ENCODE data around the gene FZD10.

Gene FZD10

DNA sequence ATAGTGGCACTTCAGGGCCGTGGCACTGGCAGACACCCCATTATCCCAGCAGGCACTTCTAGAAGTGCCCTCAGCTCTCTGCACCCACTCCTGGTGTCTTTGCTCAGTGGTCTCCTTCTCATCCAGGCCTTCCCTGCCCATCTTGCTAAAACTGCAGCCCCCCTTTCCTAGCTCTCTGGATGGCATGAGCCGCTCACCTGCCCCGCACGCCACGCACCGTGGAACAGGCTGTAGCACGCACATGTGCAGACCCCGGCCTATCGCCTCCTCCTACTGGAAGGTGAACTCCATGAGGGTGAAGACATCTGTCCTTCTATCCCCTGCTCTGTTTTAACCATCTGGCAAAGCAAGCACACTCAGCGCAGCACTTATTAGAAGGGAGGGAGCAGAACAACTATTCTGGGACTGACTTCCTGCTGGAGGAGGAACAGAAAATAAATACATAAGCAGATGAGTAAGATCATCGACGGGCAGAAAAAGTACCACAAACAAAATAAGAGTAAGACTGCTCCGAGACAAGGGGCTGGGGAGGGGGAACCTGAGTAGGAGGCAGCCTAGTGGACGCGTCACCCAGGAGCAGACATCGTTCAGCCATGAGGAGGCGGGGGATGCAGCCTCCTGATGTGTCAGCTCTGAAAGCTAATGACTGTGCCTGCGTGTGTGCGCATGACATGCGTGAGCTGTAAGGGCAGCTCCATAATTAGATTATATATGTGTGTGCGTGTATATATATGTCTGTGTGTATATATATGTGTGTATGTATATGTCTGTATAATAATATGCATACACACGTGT lies 7.8 kb upstream of the FZD10 start:
- no peak for DNase-seq (ENCODE audit: low spot score)

DNA sequence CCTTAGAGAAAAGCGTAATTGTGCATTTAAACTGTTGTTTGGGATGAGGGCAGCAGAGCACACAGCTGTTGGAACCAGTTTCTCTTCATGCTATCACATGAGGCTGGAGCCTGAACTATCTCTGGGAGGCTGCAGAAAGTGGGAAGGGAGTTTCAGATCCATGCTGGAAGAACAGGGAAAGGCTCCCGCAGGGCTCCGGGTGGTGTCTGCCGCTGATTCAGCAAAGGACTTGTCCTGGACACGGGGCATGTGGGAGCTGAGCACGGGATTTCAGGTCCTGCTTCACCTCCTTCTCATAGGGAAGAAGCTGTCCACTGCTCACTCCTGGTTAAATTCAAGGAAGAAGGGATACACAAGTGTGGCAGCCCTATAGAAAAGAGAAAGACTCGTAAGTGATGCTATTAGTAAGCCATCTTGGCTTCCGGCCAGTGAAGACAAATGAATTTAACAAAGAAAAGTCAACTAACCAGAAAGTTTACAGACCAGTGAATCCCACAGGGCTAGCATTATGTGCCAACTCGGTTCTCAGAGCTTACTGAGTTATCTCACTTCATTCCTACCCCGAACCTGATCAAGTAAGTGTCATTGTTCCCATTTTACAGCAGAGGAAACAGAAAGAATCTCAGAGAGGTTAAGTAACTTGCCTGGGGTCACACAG lies 6.7 kb upstream of the FZD10 start:
- no peak for DNase-seq (ENCODE audit: low spot score)

DNA sequence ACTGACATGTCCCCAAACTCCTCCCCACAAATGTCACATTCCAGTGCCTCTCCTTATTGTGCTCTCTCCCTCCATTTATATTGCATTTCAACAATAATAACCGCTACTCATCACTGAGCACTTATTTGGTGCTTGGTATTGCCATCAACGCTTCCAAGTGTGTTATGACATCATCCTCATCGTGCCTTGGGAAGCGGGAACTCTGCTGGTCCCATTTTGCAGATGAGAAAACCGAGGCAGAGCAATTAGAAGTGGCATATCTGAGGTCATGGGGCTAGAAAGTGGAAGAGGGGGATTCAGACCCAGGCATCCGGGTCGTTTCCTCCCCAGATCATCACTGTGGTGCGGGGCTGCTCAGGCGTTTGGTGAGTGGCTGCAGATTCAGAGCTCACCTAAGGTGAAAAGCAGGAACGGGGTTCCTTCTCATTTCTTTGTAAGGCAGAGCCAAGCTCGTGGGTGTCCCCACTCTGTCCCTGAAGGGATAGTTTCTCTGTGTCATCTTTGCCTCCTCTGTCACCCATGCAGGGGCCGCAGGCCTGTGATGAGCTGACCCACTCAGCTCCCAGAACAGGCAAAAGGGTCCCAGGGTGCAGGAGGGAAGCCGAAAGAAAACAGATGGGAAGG lies 5.5 kb upstream of the FZD10 start:
- no peak for DNase-seq (ENCODE audit: low spot score)

DNA sequence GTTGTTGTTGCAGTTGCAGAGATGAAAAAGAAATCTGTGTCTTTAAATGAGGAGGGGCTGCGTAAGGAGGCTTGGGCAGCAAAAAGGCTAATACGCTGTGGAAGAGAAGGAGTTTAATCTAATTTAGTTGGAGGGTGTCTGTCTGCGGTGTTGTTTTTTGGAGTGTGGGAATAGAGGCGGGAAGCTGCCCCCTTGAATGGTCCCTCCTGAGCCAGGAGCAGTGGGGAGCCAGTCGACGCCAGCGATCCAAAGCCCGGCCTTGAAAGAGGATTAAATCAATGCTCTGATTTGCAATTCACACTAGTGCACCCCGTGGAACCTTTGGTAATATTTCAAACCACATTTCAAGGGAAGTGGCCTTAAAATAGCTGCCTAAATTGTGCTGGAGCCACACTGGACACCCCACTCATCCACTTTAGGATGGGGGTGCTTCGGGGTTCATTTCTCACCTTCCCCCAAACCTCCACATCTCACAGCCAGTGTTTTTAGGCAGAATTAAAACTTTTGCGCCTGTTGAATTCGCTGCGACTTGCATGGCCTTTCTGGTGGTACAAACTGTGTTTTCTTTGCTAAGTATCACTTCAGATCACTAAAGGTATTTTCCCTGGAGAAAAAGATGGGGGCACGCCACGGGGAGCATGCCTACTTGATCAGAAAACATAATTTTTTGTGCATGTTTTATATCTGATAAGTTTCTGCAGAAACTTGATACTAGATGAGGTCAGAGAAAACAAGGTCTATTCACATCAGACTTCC lies 4.1 kb upstream of the FZD10 start:
- no peak for DNase-seq (ENCODE audit: low spot score)

DNA sequence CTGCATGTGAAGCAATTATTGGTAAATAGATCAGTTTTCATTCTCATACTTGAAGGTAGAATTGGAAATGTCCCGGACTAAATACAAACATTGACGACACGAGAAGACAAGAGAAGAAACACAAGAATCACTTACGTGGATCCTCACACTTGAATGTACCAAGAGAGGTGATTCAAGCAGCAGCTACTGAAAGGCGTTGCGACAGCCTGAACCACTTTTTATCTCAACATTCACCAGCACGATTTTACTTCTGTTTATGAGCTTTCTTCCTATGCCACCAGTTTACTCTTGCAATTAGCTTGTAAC lies 3.6 kb upstream of the FZD10 start:
- DNase-seq (ENCODE audit: low spot score) = no peak

DNA sequence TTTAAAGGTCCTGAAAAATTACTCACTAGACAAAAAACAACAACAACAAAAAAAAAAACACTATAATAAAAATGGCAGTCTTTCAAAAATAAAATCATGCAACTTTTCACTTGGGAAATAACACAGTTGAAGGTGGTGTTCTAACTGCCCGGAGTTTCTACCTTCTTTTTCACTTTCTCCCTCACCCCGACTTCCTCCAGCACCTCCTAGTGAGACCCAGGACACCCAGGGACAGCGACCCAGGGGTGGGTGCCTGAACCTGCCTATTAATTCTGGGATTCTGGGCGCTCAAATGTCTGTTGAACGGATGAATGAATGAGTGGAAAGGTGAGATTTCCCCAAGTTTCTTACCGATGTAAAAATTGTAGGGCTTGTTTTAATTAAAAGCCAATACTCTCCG lies 2.0 kb upstream of the FZD10 start:
- DNase-seq (ENCODE audit: low spot score) = no peak

DNA sequence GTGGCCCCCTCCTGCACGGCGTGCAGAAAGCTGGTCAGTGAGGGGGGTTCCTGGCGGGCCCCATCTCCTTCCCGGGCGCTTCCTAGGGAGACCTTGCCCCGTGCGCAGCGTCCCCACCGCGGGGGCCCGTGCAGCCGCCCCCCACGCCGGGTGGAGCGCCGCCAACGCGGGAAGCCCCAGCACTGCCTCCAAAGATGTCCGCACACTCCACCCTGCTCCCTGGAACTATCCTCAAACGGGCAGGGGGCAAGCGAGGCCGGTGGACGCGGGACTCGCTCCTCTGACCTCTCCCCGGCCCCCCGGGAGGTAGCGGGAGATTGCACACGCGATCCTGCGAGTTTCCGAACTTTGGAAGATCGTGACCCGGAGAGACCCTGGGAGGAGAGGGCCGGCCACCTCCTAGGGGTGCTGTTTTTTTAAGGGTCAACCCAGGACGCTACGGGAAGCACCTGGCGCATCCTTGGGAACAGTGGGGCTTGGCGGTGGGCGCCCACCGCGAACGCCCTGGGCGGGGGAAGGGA lies 1.5 kb upstream of the FZD10 start:
- no peak for DNase-seq (ENCODE audit: low spot score)

DNA sequence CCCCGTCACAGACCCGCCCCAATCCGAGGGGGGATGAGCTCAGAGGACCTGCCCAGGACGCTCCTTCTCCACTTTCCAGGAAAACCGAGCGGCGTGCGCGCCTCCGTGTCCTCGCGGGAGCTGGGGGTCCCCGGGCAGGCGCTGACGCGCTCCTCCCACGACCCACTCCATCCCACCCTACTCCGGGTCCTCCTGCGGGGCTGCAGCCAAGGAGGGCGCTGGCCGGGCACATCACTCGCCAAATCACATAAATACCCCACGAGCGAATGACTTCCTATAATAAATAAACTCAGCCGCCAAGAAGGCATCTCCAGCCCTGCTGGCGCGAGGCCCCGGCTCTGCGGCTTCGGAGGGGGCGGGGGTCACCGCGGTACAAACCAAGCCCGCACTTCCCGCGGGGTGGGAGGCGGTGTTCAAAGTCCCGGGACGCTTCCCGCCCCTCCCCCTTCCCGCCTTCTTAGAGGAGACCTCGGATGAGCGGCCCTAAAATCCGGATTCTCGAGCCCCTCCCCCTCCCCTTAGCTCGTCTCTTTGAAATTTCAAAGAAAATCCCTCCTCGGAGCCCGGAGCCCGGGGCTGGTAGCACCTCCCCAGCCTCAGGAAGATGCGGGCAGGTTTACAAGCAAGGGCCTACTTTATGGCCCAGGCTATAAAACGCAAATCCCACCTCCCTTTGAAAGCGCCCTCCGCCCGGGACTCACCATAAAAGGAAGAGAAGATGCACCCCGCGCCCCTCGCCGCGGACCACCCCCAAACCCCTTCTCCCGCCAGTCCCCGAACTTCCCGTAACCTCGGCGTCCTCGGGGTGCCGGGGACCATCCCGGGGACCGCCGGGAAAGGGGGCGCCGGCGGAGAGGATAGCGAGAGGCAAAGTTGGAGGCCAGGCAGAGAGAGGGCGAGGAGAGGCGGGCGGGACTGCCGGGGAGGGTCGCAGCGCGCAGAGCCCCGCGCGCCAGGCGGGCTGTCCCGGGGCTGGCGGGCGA lies 712 bp upstream of the FZD10 start:
- DNase-seq (ENCODE audit: low spot score) = no peak

DNA sequence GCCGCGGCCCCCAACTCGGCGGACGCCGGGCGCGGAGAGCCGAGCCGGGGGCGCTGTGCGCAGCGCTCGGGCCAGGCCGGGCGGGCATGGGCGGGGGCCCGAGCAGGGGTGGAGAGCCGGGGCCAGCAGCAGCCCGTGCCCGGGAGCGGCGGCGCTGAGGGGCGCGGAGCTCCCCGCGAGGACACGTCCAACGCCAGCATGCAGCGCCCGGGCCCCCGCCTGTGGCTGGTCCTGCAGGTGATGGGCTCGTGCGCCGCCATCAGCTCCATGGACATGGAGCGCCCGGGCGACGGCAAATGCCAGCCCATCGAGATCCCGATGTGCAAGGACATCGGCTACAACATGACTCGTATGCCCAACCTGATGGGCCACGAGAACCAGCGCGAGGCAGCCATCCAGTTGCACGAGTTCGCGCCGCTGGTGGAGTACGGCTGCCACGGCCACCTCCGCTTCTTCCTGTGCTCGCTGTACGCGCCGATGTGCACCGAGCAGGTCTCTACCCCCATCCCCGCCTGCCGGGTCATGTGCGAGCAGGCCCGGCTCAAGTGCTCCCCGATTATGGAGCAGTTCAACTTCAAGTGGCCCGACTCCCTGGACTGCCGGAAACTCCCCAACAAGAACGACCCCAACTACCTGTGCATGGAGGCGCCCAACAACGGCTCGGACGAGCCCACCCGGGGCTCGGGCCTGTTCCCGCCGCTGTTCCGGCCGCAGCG lies 639 bp downstream of the FZD10 start:
- DNase-seq (ENCODE audit: low spot score) = no peak

DNA sequence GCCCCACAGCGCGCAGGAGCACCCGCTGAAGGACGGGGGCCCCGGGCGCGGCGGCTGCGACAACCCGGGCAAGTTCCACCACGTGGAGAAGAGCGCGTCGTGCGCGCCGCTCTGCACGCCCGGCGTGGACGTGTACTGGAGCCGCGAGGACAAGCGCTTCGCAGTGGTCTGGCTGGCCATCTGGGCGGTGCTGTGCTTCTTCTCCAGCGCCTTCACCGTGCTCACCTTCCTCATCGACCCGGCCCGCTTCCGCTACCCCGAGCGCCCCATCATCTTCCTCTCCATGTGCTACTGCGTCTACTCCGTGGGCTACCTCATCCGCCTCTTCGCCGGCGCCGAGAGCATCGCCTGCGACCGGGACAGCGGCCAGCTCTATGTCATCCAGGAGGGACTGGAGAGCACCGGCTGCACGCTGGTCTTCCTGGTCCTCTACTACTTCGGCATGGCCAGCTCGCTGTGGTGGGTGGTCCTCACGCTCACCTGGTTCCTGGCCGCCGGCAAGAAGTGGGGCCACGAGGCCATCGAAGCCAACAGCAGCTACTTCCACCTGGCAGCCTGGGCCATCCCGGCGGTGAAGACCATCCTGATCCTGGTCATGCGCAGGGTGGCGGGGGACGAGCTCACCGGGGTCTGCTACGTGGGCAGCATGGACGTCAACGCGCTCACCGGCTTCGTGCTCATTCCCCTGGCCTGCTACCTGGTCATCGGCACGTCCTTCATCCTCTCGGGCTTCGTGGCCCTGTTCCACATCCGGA lies 1.4 kb downstream of the FZD10 start:
- no peak for DNase-seq (ENCODE audit: low spot score)

DNA sequence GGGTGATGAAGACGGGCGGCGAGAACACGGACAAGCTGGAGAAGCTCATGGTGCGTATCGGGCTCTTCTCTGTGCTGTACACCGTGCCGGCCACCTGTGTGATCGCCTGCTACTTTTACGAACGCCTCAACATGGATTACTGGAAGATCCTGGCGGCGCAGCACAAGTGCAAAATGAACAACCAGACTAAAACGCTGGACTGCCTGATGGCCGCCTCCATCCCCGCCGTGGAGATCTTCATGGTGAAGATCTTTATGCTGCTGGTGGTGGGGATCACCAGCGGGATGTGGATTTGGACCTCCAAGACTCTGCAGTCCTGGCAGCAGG lies 1.9 kb downstream of the FZD10 start:
- no peak for DNase-seq (ENCODE audit: low spot score)

DNA sequence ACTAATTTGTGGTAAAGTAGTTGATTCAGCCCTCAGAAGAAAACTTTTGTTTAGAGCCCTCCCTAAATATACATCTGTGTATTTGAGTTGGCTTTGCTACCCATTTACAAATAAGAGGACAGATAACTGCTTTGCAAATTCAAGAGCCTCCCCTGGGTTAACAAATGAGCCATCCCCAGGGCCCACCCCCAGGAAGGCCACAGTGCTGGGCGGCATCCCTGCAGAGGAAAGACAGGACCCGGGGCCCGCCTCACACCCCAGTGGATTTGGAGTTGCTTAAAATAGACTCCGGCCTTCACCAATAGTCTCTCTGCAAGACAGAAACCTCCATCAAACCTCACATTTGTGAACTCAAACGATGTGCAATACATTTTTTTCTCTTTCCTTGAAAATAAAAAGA lies 2.7 kb downstream of the FZD10 start:
- DNase-seq (ENCODE audit: low spot score) = no peak

DNA sequence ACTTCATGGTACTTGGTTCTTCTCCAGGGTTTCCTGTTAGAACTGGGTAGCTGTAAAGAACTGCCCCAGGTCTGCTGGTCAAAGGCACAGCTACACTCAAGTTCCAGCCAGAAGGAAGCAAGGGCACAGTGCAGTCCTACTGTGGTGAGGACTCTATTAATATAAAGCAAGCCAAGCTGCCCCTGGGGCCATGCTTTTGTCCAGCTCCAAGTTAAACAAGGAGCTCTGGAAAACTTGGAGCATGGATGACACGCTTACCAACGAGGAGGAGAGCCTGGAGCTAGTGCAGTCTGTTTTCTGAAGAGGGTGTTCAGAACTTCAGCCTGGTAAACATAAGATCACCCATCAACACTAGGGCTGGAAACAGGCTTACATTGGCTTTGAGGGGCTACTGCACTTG lies 4.0 kb downstream of the FZD10 start:
- DNase-seq (ENCODE audit: low spot score) = no peak

DNA sequence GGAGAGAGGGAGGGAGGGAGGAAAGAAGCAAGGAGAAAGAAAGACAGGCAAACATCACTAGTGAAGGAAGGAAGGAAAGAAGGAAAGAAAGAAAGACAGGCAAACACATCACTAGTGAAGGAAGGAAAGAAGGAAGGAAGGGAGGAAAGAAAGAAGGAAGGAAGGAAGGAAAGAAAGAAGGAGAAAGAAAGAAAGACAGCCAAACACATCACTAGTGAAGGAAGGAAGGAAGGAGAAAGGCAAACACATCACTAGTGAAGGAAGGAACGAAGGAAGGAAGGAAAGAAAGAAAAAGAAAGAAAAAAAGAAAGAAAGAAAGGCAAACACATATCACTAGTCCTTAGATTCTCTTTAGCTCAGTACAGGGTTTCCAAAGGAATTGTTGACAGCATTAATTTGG lies 5.3 kb downstream of the FZD10 start:
- DNase-seq (ENCODE audit: low spot score) = no peak

DNA sequence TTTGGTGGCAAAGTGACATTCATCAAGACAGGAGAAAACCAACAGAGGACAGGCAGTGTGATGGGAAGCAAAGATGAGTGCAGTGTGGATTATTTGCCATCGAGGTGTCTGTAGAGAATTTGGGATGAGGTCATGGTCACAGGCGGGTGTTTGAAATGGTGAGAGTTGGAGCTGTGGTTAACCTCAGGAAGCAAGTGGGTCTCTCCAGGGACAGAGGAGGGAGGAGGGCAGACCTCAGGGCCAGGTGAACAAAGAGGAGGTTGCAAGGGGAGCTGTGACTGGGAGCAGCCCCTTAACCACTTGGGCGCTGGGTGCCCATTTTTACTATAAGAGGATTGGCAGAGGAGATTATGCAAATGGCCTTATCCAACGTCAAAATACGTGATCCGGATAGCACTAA lies 7.0 kb downstream of the FZD10 start:
- DNase-seq (ENCODE audit: low spot score) = no peak

DNA sequence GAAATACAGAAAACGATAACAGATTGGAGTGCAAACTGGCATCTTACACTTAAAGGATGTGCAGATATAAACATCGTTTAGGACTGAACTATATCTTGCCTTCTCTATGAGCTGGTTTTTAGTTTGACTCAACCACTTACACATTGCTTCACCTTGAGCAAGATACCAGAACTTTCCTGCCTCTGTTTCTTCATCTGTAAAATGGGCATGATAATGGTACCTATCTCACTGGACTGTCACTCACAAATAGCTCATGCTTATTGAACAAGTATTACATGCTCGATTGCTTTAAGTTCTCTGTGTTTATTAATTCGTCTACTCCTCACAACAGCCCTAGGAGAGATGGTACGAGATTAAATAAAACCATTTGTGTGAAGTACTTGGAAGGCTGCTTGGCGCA lies 7.7 kb downstream of the FZD10 start:
- DNase-seq (ENCODE audit: low spot score) = no peak

DNA sequence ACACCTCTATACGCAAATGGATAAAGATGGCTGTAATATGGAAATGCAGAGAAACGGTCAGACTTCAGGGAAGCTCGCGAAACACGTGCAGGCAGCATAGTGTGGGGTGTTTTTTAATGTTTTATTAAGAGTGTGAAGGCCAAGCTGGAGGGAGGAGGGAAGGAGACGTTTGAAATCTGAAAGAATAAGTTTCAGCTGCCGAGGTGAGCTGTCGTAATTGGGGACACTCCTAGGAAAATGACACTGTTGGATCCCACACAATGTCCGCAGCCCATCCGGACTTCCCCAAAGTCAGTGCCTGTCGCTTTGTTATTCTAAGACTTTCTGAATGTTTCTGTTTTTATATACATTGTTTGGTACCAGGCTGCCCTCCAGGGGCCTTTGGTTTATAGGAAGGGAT lies 8.3 kb downstream of the FZD10 start:
- DNase-seq (ENCODE audit: low spot score) = no peak

DNA sequence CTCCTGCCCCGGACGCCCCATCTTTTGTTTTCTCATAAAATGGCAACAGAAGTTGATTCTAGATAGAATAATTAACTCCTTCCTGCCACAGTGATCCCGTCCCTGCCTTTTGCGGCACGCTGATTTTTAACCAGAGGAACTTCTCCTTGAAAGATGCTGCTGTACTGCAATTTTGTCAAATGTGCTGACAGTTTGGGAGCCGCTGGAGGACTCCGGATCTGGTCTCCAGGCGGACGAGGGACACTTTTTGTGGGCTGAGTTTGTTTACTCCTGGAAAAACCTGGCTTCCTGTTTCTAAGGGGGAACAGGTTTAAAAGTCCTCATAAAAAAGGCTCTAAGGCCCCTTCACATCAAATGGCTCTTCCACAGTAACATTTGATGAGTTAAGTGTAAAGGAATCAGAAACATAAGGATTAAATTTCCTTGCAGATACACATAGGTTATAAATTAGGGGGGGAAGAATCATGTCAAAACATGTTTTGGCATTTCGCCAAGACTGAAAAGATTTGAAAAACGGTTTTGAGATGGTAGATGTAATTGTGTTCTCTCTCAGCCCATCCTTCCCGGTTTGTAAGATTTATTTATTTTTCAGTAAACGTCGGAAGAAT lies 15.5 kb downstream of the FZD10 start:
- no peak for DNase-seq (ENCODE audit: low spot score)

DNA sequence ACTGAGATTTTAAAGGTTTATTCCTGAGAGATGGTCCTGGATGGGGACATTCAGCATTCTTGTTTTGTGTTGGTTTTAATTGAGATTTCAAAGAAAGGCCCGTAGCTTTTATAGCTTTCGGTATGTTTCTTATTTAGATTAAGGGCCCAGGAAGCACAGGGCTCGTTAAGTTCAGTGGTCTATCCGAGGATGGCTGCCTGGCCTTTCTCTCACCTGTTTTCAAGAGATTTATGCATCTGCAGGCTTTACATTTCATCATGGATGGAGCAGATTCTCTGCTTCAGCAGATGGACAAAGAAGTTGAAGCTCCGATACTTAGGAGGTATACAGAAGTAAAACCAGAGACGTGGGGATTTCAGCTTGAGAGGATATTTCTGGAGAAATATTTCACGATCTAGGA lies 16.0 kb downstream of the FZD10 start:
- no peak for DNase-seq (ENCODE audit: low spot score)

DNA sequence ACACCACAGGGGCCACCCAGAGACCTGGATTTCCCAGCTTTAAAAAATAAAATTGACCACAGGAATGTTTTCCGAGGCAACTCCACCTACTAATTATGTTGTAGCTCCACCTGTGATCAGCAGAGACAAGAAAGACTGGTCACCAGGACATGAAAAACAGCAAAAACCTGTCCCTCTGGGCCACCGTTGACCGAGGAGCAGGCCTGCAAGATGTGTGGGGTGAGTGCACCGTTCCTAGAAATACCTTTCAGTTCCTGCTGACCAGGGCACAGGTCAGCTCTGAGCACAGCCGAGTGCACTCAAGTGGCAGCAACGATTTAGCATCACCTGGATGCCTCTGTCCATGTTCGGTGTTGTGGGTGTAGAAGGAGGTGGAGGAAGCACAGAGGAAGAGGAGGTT lies 16.9 kb downstream of the FZD10 start:
- DNase-seq (ENCODE audit: low spot score) = no peak

Data from globus pallidus (tissue), 1 donor.